ENCODE data around the gene GPR3. TPM values are rescaled to one million over a fixed set of nuclear protein-coding genes. Genes with fewer than 3 reads are reported as not detected.

The GPR3 gene
- total and polyA plus RNA-seq, 2 donors (not counting 3 experiments of a cell fraction or from before 2014, with no cell fraction given) = 1.8 TPM

DNA sequence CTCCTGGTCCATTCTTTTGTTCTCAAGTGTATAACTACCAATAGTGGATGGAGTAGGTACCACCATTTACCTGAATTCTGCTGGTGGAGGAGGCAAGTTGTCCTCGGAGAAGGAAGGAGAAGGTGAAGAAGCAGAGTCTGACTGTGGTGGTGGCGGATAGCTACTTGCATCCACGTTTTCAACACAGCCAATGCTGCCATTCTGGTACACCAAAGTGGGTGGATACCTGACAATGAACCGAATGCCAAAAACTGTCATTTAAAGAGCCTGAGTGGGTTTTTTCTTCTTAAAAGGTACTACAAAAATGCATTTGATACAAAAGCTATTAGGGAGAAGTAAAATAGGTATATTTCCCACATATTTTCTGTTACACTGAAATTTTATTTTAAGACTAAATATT, 20.1 kb downstream of the GPR3 start:
- TF ChIP-seq GATA2 (IDR thresholded peaks at IDR 0.05; ENCODE audit: insufficient read depth, insufficient read length, low read depth, low read length) (no peak), POLR2A (IDR thresholded peaks at IDR 0.05; ENCODE audit: low read depth, low read length) (no peak), MYC (IDR thresholded peaks at IDR 0.05; ENCODE audit: low read depth, low read length) (no peak), POLR2AphosphoS5 (IDR thresholded peaks at IDR 0.05; ENCODE audit: insufficient read depth, low read depth, low read length) (no peak), JUN (IDR thresholded peaks at IDR 0.05; ENCODE audit: borderline replicate concordance, insufficient read depth, insufficient read length, low read depth) (no peak), EZH2 (IDR thresholded peaks at IDR 0.05; ENCODE audit: borderline replicate concordance, low read depth, low read length, severe bottlenecking) (no peak)
- TF ChIP-seq, protein P1, sequence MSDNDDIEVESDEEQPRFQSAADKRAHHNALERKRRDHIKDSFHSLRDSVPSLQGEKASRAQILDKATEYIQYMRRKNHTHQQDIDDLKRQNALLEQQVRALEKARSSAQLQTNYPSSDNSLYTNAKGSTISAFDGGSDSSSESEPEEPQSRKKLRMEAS (IDR thresholded peaks at IDR 0.05; ENCODE audit: insufficient read depth, insufficient read length) = no peak
- TF ChIP-seq, protein P2, sequence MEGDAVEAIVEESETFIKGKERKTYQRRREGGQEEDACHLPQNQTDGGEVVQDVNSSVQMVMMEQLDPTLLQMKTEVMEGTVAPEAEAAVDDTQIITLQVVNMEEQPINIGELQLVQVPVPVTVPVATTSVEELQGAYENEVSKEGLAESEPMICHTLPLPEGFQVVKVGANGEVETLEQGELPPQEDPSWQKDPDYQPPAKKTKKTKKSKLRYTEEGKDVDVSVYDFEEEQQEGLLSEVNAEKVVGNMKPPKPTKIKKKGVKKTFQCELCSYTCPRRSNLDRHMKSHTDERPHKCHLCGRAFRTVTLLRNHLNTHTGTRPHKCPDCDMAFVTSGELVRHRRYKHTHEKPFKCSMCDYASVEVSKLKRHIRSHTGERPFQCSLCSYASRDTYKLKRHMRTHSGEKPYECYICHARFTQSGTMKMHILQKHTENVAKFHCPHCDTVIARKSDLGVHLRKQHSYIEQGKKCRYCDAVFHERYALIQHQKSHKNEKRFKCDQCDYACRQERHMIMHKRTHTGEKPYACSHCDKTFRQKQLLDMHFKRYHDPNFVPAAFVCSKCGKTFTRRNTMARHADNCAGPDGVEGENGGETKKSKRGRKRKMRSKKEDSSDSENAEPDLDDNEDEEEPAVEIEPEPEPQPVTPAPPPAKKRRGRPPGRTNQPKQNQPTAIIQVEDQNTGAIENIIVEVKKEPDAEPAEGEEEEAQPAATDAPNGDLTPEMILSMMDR (IDR thresholded peaks at IDR 0.05; ENCODE audit: extremely low read depth in 1 of 2, insufficient read depth in 1 of 2, low read depth in 1 of 2, low read length in 2 of 2) = no peak
- no peaks in the 10 kb centered on the region for H3K9me3 ChIP-seq (replicated peaks; ENCODE audit: control insufficient read depth, insufficient read depth, low read length)
- H3K27ac ChIP-seq (ENCODE audit: insufficient read depth, low read depth, low read length) = no peak overlapping the region
- CTCF ChIA-PET = interaction anchor here (0.9 to 2.0 kb wide), 3 partner anchors 8 to 156 kb away, joined by 3 to 8 read pairs (median 5); no protein-coding TSS in a partner anchor
- no peaks in the 10 kb centered on the region for H3K79me2 ChIP-seq (ENCODE audit: control insufficient read depth, insufficient read depth, low read length)
- FAIRE-seq (no peak), DNase-seq (ENCODE audit: low read depth, low spot score) (no peak)
- H4K20me1 ChIP-seq (replicated peaks; ENCODE audit: control insufficient read depth, extremely low read depth, insufficient read depth, low read length) = no peaks in the 10 kb centered on the region
- BruUV-seq (replicated peaks) = no TSS peak
- POLR2A ChIA-PET = interaction anchor here (0.6 kb wide), 1 partner anchor 10 kb away, joined by 3 read pairs; no protein-coding TSS in a partner anchor
- peaks cover 67% of the 10 kb centered on the region in 2 experiments for H3K36me3 ChIP-seq (ENCODE audit: control insufficient read depth in 2 of 2, extremely low read depth in 1 of 2, insufficient read depth in 2 of 2, low read length in 2 of 2)
- H3K9me1 ChIP-seq (replicated peaks; ENCODE audit: control insufficient read depth, extremely low read depth, insufficient read depth, low read length) = no peaks in the 10 kb centered on the region
- H3K27me3 ChIP-seq (ENCODE audit: control insufficient read depth in 2 of 2, insufficient read depth in 2 of 2, low read length in 2 of 2) = no peaks in the 10 kb centered on the region
- no peak overlapping the region for H2AFZ ChIP-seq (ENCODE audit: low read depth, low read length)
- no peak overlapping the region for H3K9ac ChIP-seq (replicated peaks; ENCODE audit: extremely low read depth, insufficient read depth, low read length)
- intact Hi-C loops (cut with micrococcal nuclease) = no loop called here
- no peak overlapping the region for H3K4me2 ChIP-seq (ENCODE audit: insufficient read depth, low read length)
- H3K4me1 ChIP-seq (ENCODE audit: control insufficient read depth, extremely low read depth, insufficient read depth, low read length) = peaks cover 2% of the 10 kb centered on the region
- H3K4me3 ChIP-seq (replicated peaks in 1 of 3; ENCODE audit: insufficient read depth in 1 of 3, low read depth in 1 of 3, low read length in 3 of 3) = no peak overlapping the region
- dilution Hi-C loops (cut with MboI; ENCODE audit: extremely low pct_ligation_motif_present, low sequenced_read_pairs) = loop anchor here (25.0 kb wide), 1 partner anchor 175 kb away; no protein-coding TSS in a partner anchor
